Activated CD8-positive, alpha-beta memory T cell treated with anti-CD3 and anti-CD28 coated beads for 24 hours (primary cell): ENCODE data around the gene CCDC188.
"Not testable (repeated sequence)": the region's sequence is repeated elsewhere in the genome, so short reads cannot be mapped to it uniquely, and the experiment has no call there.

Source experiments
- DNase-seq: peaks from one replicate; pipeline ENCODE4 v3.0.0-alpha.2; 2020

The CCDC188 gene

DNA sequence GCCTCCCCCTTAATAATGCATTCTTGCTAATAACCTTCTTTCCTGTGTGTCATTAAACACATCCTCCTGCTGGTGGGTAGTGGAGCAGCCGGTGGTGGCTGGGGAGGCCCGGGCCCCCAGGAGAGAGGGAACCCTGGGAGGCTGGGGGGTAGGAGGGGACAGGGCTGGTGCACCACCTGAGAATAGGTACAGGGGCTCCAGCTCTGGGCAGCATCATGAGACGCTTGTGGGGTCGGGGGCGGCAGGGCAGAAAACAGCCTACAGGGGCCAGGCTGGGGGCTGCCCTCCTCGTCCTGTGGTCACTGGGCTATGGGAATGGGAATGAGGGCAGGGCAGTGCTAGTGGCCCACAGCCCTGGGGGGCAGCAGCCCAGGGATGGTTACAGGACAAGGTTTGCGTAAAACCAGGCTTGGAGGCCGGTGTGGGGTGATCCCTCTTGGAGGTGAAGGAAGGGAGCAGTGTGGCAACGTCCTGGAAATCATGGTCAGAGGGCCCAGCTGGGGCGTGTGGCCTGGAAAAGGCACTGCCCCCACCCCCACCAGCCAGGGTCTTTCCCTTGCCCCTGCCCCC, 18.5 kb upstream of the CCDC188 start:
- no peak for DNase-seq

DNA sequence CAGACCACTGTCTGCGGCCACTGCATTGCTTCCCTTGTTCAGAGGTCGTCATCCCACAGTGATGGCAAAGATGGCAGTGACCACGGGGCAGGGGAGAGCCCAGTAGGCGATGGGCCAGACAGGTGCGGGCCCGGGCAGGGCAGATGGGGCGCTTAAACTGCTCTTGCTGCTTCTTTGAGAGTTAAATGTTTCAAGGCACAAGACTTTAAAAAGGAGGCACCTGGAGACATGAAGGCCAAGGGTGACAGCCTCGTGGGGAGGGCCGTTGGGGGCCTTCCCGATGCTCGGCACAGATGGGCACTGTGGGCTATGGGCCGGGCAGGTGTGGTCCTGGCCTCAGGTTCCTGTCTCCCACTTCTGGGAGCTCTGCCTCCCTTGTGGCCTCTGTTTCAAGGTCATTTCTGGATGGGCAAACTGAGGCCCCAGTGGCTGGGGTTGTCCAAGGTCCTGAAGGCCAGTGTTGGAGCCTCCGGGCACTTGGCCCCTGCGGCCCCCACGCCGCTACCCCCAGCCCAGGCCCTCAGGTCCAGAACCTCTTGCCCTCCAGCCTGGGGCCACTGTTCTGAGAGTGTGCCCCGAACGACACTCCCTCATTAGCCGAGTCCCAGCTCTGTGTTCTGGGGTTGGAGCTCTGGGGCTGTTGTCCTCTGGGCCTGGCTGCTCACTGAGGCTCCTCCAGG, 16.9 kb upstream of the CCDC188 start:
- DNase-seq, result no peak

DNA sequence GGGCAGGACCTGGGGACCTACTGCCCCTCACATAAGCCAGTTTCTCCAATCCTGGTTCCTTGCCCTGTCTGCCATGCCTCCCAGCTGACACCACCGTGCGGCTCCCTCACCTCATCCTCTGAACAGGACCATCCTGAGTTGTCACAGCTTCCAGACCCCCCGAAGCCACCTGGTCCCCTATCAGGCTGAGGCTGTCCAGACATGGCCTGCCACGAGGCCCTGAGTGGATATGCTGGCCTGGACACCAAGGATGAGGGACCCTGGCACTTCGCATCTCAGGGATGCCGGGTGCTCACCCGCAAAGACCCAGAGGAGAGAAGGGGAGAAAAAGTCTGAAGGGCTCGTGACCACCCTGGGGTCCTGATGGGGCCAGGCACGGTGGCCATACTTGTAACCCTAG, 15.8 kb upstream of the CCDC188 start:
- DNase-seq, result no peak

- no peak for DNase-seq
These were observed 15.1 kb upstream of the CCDC188 start for GRCh38 chr22:20165913-20166312.

DNA sequence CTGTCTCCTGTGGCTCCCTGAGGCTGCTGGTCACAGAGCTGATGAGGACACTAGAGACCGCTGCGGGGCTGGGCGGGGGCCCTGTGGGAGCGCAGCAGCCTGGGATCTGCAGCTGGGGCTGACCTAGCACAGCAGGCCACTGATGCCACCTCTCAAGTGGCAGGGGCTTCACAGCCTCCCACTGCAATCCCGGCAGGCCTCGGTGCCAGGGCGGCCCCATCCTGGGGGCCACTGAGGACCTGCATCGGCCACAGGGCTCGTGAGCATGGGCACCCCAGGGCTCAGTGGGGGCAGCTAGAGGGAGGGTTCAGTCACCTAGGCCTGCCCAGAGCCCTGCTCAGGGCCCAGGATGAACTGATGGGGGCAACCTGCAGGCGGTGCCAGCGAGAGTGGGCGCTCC, 14.6 kb upstream of the CCDC188 start:
- DNase-seq, result no peak

DNA sequence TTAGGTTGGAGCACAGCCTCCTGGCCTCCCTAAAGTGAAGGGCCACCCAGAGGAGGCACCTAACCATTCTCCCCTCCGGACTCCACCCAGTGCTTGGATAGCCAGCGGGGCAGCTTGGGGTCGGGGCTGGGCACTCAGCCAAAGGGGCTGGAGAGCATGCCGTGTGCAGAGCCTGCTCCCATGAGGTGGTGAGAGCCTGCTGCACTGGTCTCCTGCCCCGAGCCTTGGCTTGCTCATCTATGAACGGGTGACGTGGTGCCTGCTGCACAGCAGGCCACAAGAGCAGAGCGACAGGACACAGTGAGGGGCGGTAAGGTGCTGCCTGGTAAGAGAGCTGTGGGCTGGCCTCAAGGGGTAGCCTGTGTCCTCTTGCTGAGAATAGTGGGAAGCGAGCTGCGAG, 14.0 kb upstream of the CCDC188 start:
- DNase-seq, result no peak

DNA sequence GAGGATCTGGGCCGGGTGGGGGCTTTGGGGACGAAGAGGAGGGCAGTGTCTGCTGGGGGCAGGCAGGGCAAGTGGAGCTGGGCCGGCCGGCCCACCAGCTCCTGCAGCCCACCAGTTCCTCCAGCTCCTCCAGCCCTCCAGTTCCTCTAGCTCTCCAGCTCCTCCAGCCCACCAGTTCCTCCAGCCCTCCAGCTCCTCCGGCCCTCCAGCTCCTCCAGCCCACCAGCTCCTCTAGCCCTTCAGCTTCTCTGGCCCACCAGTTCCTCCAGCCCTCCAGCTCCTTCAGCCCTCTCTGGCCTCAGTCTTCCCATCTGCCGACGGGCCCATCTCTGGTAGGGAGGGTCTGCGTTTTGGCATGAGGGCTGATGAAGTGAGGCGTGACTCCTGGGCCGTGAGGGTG, 9.2 kb upstream of the CCDC188 start:
- no peak for DNase-seq

DNA sequence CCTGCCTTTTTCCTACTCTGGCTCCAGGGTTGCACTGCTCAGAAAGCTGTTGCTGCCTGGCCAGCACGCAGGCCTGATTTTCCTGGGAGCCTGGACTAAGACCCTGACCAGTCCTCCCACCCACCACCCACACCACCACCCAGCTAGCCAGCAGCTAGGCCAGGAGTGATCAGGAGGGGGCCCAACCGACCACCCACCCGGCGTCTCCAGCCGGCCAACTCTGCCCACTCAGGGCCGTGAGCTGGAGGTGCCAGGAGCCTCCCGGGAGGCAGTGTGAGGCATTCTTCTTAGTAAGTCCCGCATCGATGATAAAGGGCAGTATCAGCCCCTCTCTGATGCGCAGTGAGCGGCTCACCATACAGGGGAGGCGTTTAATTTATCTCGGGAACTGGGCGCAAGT, 8.7 kb upstream of the CCDC188 start:
- DNase-seq, result not testable (repeated sequence)

- no peak for DNase-seq
These were observed 8.2 kb upstream of the CCDC188 start for GRCh38 chr22:20159076-20159475.

GRCh38 chr22:20158391-20159036, 7.7 kb upstream of the CCDC188 start:
- no peak for DNase-seq

GRCh38 chr22:20157430-20158183, 6.8 kb upstream of the CCDC188 start:
- no peak for DNase-seq

- peak; percentile 99 for DNase-seq
These were observed 6.0 kb upstream of the CCDC188 start for GRCh38 chr22:20156611-20157429.

- DNase-seq, result no peak
These were observed 5.2 kb upstream of the CCDC188 start for GRCh38 chr22:20156042-20156389.

DNA sequence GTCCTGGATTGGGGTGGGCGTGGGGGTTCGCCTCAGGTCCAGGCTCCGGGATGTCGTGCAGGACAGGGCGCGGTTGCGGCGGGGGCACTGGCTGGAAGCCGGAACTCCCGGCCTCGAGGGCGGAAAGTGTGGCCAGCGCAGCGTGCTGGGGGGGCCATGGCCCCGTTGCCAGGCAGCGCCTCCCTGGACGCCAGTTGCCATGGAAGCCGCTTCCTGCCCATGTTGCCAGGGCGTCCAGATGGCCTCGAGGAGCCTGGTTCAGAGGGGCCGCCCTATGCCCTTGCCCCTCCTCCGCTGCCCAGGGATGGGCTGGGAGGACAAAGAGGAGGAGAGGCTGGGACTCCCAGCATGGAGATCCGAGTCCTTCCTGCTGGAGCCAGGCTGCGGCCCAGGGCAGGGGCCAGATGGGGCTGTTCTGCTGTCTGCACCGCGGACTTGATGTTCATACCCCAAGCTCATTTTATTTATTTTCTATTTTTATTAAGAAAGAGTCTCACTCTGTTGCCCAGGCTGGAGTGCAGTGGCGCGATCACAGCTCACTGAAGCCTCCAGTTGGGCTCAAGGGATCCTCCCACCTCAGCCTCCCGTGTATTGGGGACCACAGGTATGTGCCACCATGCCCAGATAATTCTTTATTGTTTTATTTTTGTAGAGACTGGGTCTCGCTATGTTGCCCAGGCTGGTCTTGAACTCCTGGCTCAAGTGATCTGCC, 4.6 kb upstream of the CCDC188 start:
- no peak for DNase-seq

- DNase-seq, result no peak
These were observed 3.8 kb upstream of the CCDC188 start for GRCh38 chr22:20154602-20155187.

DNA sequence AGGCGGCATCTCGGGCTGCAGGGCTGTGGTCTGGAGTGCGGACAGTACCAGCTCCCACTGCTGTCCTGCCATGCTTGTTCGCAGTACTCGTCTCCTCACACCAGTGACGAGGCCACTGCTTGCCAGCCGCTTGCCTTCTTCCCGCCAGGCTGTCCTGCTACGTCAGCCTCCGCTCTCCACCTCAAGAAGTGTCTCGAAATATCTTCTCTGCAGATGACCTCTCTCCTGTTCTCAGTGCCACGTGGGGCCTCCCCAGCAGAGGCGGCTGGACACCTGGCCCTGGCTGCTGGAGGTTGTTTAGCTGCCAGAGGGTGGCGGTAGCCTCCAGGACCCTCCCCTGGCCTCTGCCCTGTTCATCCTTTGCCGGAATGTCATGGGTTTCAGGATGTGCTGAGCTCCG, 3.1 kb upstream of the CCDC188 start:
- no peak for DNase-seq

DNA sequence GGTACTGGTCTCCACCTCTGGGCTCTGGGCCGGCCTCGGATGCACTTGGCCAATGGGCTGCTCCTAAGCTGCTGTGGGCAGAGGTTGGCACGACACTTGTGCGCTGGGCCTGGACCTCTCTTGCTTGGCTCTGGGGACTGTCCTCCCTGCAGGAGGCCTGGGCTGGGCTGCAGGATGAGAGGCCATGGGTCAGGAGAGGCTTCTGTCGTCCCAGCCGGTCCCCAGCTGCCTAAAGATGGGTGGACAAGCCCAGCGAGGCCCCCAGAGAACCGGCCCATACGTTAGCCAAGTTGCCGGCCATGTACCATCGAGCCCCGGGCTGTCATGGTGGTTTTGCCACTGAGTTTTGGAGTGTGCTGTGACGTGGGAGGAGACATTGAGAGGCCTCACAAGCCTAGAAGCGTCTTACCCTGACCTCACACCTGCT, 1.6 kb upstream of the CCDC188 start:
- no peak for DNase-seq

DNA sequence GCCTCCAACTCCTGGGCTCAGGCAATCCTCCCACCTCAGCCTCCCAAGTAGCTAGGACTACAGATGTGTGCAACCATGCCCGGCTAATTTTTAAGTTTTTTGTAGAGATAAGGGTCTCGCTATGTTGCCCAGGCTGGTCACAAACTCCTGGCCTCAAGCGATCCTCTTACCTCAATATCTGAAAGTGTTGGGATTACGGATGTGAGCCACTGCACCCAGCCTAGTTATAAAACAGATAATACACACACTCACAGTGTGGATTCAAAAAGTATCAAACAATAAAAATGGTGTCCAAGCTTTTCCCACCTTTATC, 377 bp upstream of the CCDC188 start:
- no peak for DNase-seq

DNA sequence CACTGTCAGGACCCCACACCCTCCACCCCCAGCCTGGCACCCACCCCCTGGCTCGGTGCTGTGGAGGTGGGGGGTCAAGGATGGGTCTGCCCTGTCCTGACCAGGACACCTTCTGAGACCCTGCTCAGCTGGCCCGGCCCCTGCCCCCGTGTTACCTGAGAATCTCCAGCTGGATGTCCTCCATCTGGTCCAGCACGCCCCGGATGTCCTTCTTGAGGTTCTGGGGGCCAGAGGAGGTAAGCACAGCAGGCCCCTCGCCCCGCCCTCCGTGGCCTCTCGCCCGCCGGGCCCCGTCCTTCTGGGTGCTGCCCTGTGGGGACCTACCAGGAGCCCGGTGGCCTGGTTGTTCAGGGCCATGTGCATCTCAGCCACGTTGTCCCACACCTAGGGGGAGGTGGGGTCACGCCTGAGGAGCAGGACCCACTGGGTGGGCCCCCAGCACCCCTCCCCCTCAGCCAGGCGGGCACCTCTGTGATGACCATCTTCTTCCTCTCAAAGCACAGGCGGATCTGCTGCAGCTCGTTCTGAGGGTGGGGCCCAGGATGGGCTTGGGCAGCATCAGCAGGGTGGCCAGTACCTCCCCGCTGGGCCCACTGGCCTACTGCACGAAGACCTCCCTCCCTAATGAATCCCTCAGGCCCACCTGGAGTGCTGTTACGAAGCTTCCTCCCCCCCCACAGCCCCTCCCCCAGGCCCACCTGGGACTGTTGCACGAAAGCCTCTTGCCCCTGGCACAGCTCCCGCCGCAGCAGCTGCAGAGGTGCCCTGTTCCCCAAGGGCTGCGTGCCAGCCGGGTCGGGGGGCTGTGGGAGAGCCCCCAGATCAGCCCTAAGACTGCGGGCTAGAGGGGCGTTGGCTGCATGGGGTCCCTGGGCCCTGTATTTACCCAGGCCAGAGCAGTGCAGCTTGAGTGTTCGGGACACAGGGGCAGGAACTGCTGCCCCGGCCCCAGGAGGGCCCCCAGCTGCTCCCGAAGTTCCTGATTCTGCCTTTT, 1.3 kb downstream of the CCDC188 start:
- DNase-seq, result no peak

- DNase-seq, result no peak
These were observed 2.4 kb downstream of the CCDC188 start for GRCh38 chr22:20148414-20148813.
